H7 (cell line): ENCODE results near the gene NDUFB11. TPM values are rescaled to one million over a fixed set of nuclear protein-coding genes. Genes with fewer than 3 reads are reported as not detected.

ENCODE experiments used
- DNase-seq: peaks from one replicate; pipeline ENCODE4 v3.0.0; 2012
- H3K27me3 ChIP-seq: 2 replicates; pipeline ENCODE4 v1.6.0; 2011; ENCODE audit warnings: mild to moderate bottlenecking, low read length; ENCODE audit not compliant: control insufficient read depth, insufficient read depth
- H3K36me3 ChIP-seq: replicated peaks from 2 replicates; pipeline ENCODE4 v1.5.1; 2011; ENCODE audit warnings: low read length; ENCODE audit not compliant: control insufficient read depth, insufficient read depth
- H3K4me3 ChIP-seq: 2 replicates; pipeline ENCODE4 v1.5.1; 2011; ENCODE audit warnings: low read depth, mild to moderate bottlenecking, control low read depth, low read length, moderate library complexity; ENCODE audit not compliant: insufficient read depth
- total RNA-seq: library from RNA; depleted of rRNA; stranded (reverse); fragments of >200 nt; shearing (Covaris generic); gene quantifications from 2 replicates; pipeline ENCODE4 v1.2.3, GENCODE V29; 2014; rRNA removed

The NDUFB11 gene
- total RNA-seq, 1 experiment from 2014 or later: 106 TPM

DNA sequence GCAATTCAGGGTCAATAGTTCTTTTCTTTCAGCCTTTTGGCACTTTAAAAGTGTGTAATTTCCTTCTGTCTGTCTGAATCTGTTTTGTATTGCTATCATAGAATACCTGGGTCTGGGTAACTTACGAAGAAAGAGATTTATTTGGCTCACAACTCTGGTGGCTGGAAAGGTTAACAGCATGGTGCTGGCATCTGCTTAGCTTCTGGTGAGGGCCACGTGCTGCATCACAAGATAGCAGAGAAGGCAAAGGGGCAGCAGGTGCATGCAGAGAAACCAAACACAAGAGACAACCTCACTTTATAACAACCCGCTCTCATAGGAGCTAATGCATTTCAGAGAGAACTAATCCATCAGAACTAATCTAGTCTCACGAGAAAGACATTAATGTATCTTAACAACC is 47.5 kb downstream of the NDUFB11 start:
- DNase-seq: no peak
- Histone ChIP-seq H3K27me3 (no peaks in the 10 kb centered on the region), H3K36me3 (no peaks in the 10 kb centered on the region), H3K4me3 (no peak overlapping the region)

DNA sequence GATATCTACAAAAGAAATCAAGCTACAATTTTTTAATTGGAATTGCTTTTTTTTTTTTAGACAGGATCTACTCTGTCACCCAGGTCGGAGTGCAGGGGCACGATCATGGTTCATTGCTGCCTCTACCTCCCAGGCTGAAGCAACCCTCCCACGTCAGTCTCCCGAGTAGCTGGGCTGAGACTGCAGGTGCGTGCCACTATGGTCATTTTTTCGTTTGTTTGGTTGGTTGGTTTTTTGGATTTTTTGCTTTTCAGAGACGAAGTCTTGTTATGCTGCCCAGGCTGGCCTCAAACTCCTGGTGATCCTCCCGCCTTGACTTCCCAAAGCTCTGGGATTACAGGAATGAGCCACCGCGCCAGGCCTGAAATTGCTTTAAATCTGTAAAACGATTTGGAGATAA is 50.6 kb downstream of the NDUFB11 start:
- no peak for DNase-seq
- H3K36me3 ChIP-seq: no peaks in the 10 kb centered on the region
- no peak overlapping the region for H3K4me3 ChIP-seq
- no peaks in the 10 kb centered on the region for H3K27me3 ChIP-seq

DNA sequence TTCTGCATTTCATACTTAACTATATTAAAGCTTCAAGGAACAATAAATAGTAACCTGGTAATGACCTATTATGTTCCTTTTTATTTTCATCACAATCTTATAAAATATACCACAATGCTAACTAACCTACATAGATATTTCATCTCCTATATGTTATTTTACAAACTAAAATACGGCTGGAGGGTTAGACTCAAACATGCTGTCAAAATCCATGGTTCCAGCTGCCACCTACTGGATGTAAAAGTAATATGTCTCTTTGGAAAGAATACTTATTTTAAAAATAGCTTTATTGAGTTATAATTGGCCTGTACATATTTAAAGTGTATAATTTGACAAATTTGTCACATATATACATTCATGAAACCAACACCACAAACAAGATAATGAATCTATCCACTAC is 51.3 kb downstream of the NDUFB11 start:
- Histone ChIP-seq H3K36me3 (no peaks in the 10 kb centered on the region), H3K4me3 (no peak overlapping the region), H3K27me3 (no peaks in the 10 kb centered on the region)
- no peak for DNase-seq

Other genes starting within 250 kb of the NDUFB11 start
- gene JADE3, start 232.3 kb downstream of the NDUFB11 start, total RNA-seq: 16.0 and 18.7 TPM in 2 replicates
- gene RGN, start 66.3 kb downstream of the NDUFB11 start, total RNA-seq: 0.31 TPM in 1 of 2 replicates, not detected in the other
- 72.6 and 79.1 TPM in 2 replicates for gene RBM10, start 519 bp upstream of the NDUFB11 start, total RNA-seq
- gene UBA1, start 49.1 kb upstream of the NDUFB11 start, total RNA-seq: 427 and 477 TPM in 2 replicates
- gene CDK16, start 74.0 kb upstream of the NDUFB11 start, total RNA-seq: 227 and 270 TPM in 2 replicates
- gene USP11, start 88.3 kb upstream of the NDUFB11 start, total RNA-seq: 97.8 and 105 TPM in 2 replicates
- 0.26 and 0.31 TPM in 2 replicates for gene ZNF157, start 225.9 kb upstream of the NDUFB11 start, total RNA-seq